Mesendoderm (in vitro differentiated cells): Measurements from ENCODE around the gene KCNK6.

ENCODE experiments used
- DNase-seq: peaks from one replicate; pipeline ENCODE4 v3.0.0; 2013
- H2AK5ac ChIP-seq: 2 replicates; pipeline ENCODE4 v1.6.1; 2013; ENCODE audit warnings: low read length, inconsistent platforms
- H2BK120ac ChIP-seq: 2 replicates; pipeline ENCODE4 v1.6.1; 2013; ENCODE audit warnings: low read depth, mild to moderate bottlenecking, low read length, moderate library complexity, mixed read lengths
- H2BK15ac ChIP-seq: replicated peaks from 2 replicates; pipeline ENCODE4 v1.6.1; 2013; ENCODE audit warnings: low read depth, mild to moderate bottlenecking, moderate library complexity
- H2BK5ac ChIP-seq: 2 replicates; pipeline ENCODE4 v1.6.1; 2013; ENCODE audit warnings: low read length, inconsistent platforms
- H3K18ac ChIP-seq: 2 replicates; pipeline ENCODE4 v1.6.1; 2013; ENCODE audit warnings: mild to moderate bottlenecking, low read length, mixed read lengths
- H3K23ac ChIP-seq: one replicate; pipeline ENCODE4 v1.6.1; 2013; ENCODE audit warnings: low read length
- H3K27ac ChIP-seq: 2 replicates; pipeline ENCODE4 v1.5.1; 2013; ENCODE audit warnings: low read depth, mild to moderate bottlenecking, inconsistent platforms, low read length, moderate library complexity
- H3K27me3 ChIP-seq: 2 replicates; pipeline ENCODE4 v1.6.1; 2013; ENCODE audit warnings: low read length, control low read depth, mild to moderate bottlenecking, inconsistent platforms; ENCODE audit not compliant: insufficient read depth, poor library complexity
- H3K36me3 ChIP-seq: 2 replicates; pipeline ENCODE4 v1.6.1; 2013; ENCODE audit warnings: low read length, inconsistent platforms; ENCODE audit not compliant: control insufficient read depth, insufficient read depth
- H3K4ac ChIP-seq: one replicate; pipeline ENCODE4 v1.6.1; 2013; ENCODE audit warnings: low read depth, mild to moderate bottlenecking, low read length, moderate library complexity
- H3K4me1 ChIP-seq: 2 replicates; pipeline ENCODE4 v1.6.1; 2013; ENCODE audit warnings: low read depth, low read length, inconsistent platforms; ENCODE audit not compliant: control insufficient read depth
- H3K4me2 ChIP-seq: 2 replicates; pipeline ENCODE4 v1.6.1; 2013; ENCODE audit warnings: low read length
- H3K4me3 ChIP-seq: 2 replicates; pipeline ENCODE4 v1.5.1; 2013; ENCODE audit warnings: mild to moderate bottlenecking, low read length
- H3K56ac ChIP-seq: one replicate; pipeline ENCODE4 v1.6.1; 2013; ENCODE audit warnings: low read length
- H3K79me1 ChIP-seq: 2 replicates; pipeline ENCODE4 v1.6.1; 2013; ENCODE audit warnings: low read length, inconsistent platforms
- H3K79me2 ChIP-seq: 2 replicates; pipeline ENCODE4 v1.6.1; 2013; ENCODE audit warnings: mild to moderate bottlenecking, low read length; ENCODE audit not compliant: control insufficient read depth, insufficient read depth
- H3K9ac ChIP-seq: 2 replicates; pipeline ENCODE4 v1.6.1; 2013; ENCODE audit warnings: low read length, inconsistent platforms
- H4K5ac ChIP-seq: one replicate; pipeline ENCODE4 v1.6.1; 2013; ENCODE audit warnings: low read length
- H4K8ac ChIP-seq: one replicate; pipeline ENCODE4 v1.6.1; 2013; ENCODE audit warnings: low read depth, mild to moderate bottlenecking, control low read depth, low read length, moderate library complexity
- WGBS: extraction: QIAGEN DNeasy Blood & Tissue Kit; methylation state at CpG from one replicate; pipeline ENCODE4 v1.1.7; 2013; ENCODE audit warnings: low lambda C conversion rate, missing lambda C conversion rate; ENCODE audit not compliant: insufficient coverage; ENCODE audit errors: extremely low coverage; 5-methylcytosine and 5-hydroxymethylcytosine counted together

KCNK6 gene

DNA sequence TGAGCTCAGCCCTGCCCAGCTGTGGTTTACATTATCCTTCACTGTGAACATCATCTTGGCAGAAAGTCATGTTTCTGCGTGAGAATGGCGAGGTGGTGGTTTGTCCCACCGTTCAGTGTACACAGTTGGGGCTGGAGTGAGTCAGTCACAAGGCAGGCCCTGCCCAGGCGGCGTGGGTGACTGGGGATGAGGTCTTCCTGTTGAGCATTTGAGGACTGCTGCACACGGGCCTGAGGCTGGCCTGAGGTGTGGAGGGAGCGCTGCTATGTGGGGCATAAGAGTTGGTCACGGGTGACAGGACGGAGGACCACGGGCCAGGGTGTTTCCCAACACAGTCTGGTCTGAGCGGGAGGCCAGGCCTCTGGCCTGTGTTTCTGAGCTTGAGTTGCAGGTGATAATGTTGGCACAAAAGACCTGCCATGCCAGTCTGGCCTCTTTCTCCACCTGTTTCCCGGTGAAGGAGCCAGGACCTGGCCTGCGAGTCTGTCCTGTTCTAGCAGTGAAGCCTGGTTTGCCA lies 29.0 kb upstream of the KCNK6 start:
- Histone ChIP-seq H3K18ac (no peak overlapping the region), H3K4me2 (no peak overlapping the region), H3K23ac (no peak overlapping the region), H2BK5ac (no peak overlapping the region), H3K27ac (no peak overlapping the region), H3K9ac (no peak overlapping the region), H4K8ac (no peak overlapping the region), H3K56ac (no peak overlapping the region), H3K4ac (no peak overlapping the region), H2BK120ac (no peak overlapping the region), H3K4me1 (no peaks in the 10 kb centered on the region), H3K36me3 (peaks cover 10% of the 10 kb centered on the region), H3K27me3 (no peaks in the 10 kb centered on the region), H3K79me1 (peaks cover 2% of the 10 kb centered on the region), H2BK15ac (no peak overlapping the region), H2AK5ac (no peak overlapping the region), H3K79me2 (no peaks in the 10 kb centered on the region), H3K4me3 (no peak overlapping the region), H4K5ac (no peak overlapping the region)
- WGBS, result no CpG with 5 or more reads among the region's 13 CpGs
- DNase-seq, result no peak

GRCh38 chr19:38291855-38292254 lies 27.8 kb upstream of the KCNK6 start:
- no peak overlapping the region for H2AK5ac ChIP-seq
- no peak for DNase-seq
- H3K56ac ChIP-seq, result no peak overlapping the region
- no peak overlapping the region for H3K18ac ChIP-seq
- no peak overlapping the region for H3K4ac ChIP-seq
- H3K27ac ChIP-seq, result no peak overlapping the region
- no peak overlapping the region for H2BK120ac ChIP-seq
- H3K4me3 ChIP-seq, result no peak overlapping the region
- H4K5ac ChIP-seq, result no peak overlapping the region
- peaks cover 8% of the 10 kb centered on the region for H3K36me3 ChIP-seq
- H4K8ac ChIP-seq, result no peak overlapping the region
- H3K79me2 ChIP-seq, result no peaks in the 10 kb centered on the region
- no peak overlapping the region for H2BK15ac ChIP-seq
- H3K79me1 ChIP-seq, result no peaks in the 10 kb centered on the region
- no peak overlapping the region for H2BK5ac ChIP-seq
- no peak overlapping the region for H3K9ac ChIP-seq
- no peak overlapping the region for H3K23ac ChIP-seq
- no peaks in the 10 kb centered on the region for H3K4me1 ChIP-seq
- H3K27me3 ChIP-seq, result no peaks in the 10 kb centered on the region
- no CpG with 5 or more reads among the region's 15 CpGs for WGBS
- no peak overlapping the region for H3K4me2 ChIP-seq

- no peak overlapping the region for H3K23ac ChIP-seq
- H3K4me1 ChIP-seq, result no peaks in the 10 kb centered on the region
- no peak overlapping the region for H2BK120ac ChIP-seq
- peaks cover 8% of the 10 kb centered on the region for H3K36me3 ChIP-seq
- no CpG with 5 or more reads among the region's 9 CpGs for WGBS
- H3K79me2 ChIP-seq, result no peaks in the 10 kb centered on the region
- H3K27ac ChIP-seq, result no peak overlapping the region
- no peak overlapping the region for H3K4me3 ChIP-seq
- no peak overlapping the region for H2BK15ac ChIP-seq
- no peaks in the 10 kb centered on the region for H3K27me3 ChIP-seq
- H3K56ac ChIP-seq, result no peak overlapping the region
- H4K8ac ChIP-seq, result no peak overlapping the region
- H3K79me1 ChIP-seq, result no peaks in the 10 kb centered on the region
- H3K9ac ChIP-seq, result no peak overlapping the region
- no peak overlapping the region for H2BK5ac ChIP-seq
- H3K4ac ChIP-seq, result no peak overlapping the region
- no peak overlapping the region for H3K18ac ChIP-seq
- no peak overlapping the region for H4K5ac ChIP-seq
- DNase-seq, result no peak
- no peak overlapping the region for H3K4me2 ChIP-seq
- H2AK5ac ChIP-seq, result no peak overlapping the region
Observed at GRCh38 chr19:38293281-38293680, 26.4 kb upstream of the KCNK6 start.

- no peaks in the 10 kb centered on the region for H3K27me3 ChIP-seq
- H3K4me3 ChIP-seq, result no peak overlapping the region
- H2BK15ac ChIP-seq, result no peak overlapping the region
- no peak overlapping the region for H3K4ac ChIP-seq
- no CpG with 5 or more reads among the region's 8 CpGs for WGBS
- no peak overlapping the region for H2BK120ac ChIP-seq
- H4K8ac ChIP-seq, result no peak overlapping the region
- no peak overlapping the region for H3K27ac ChIP-seq
- no peak overlapping the region for H3K9ac ChIP-seq
- H3K36me3 ChIP-seq, result peaks cover 6% of the 10 kb centered on the region
- DNase-seq, result no peak
- no peaks in the 10 kb centered on the region for H3K79me1 ChIP-seq
- no peak overlapping the region for H3K4me2 ChIP-seq
- no peak overlapping the region for H2BK5ac ChIP-seq
- H3K56ac ChIP-seq, result no peak overlapping the region
- H3K23ac ChIP-seq, result no peak overlapping the region
- H3K4me1 ChIP-seq, result no peaks in the 10 kb centered on the region
- no peak overlapping the region for H2AK5ac ChIP-seq
- no peaks in the 10 kb centered on the region for H3K79me2 ChIP-seq
- no peak overlapping the region for H4K5ac ChIP-seq
- no peak overlapping the region for H3K18ac ChIP-seq
Observed at GRCh38 chr19:38294090-38294489, 25.6 kb upstream of the KCNK6 start.

DNA sequence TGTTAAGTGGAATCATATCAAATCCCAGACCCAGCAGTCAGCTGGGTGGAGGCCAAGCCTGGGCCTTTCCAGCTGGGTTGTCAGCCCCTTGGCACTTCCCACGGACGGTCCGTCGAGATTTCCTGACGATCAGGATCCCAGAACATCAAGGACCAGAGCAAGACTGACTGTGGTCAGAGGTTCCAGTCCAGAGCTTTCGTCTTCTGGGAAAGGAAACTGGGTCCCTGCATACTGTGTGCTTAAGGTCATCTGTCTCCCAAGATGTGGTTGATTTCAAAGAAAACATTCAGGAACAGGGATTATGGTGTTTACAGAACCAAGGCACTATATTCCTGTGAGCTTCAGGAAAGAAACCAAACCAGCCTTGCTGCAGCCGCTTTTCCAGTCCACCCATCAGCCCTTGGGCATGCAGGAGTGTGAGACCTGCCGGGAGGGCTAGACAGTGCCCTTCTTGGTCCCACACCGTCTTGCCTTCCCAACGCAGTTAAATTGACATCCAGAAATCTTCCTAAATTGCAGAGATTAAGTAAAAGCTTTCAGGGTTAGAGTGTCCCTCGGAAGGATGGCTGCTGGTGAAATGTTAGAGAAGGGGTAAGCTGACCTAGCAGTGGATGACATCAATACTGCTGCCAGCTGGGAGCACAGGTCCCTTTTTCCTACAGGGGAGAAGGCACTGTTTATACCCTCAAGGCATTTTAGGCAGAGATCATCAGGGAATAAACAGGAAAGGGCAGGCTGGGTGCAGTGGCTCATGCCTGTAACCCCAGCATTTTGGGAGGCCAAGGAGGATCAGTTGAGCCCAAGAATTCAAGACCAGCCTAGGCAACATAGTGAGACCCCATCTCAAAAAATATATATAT lies 20.6 kb upstream of the KCNK6 start:
- Histone ChIP-seq H3K23ac (no peak overlapping the region), H2BK120ac (no peak overlapping the region), H3K27me3 (no peaks in the 10 kb centered on the region), H4K5ac (no peak overlapping the region), H2BK15ac (no peak overlapping the region), H2BK5ac (no peak overlapping the region), H3K4me3 (no peak overlapping the region), H3K4me2 (no peak overlapping the region), H3K4me1 (no peaks in the 10 kb centered on the region), H3K56ac (no peak overlapping the region), H3K79me2 (no peaks in the 10 kb centered on the region), H3K9ac (no peak overlapping the region), H3K4ac (no peak overlapping the region), H3K36me3 (peaks cover 1% of the 10 kb centered on the region), H3K27ac (no peak overlapping the region), H4K8ac (no peak overlapping the region), H3K79me1 (no peaks in the 10 kb centered on the region), H3K18ac (no peak overlapping the region), H2AK5ac (no peak overlapping the region)
- WGBS, result no CpG with 5 or more reads among the region's 11 CpGs
- DNase-seq, result no peak
